Prostate gland (tissue), 2 donors: ENCODE data around the gene RAPSN.

Experiments
- POLR2A ChIP-seq: fragments of 450-650 bp; IDR thresholded peaks from one replicate; pipeline ENCODE4 v1.6.1; 2016; ENCODE audit warnings: antibody characterized with exemption, mild to moderate bottlenecking
- POLR2AphosphoS5 ChIP-seq: sonication (generic); formaldehyde crosslinking; IDR thresholded peaks from one replicate; pipeline ENCODE4 v1.6.1; 2017; ENCODE audit warnings: antibody characterized with exemption
- TF ChIP-seq, protein P1 (sequence below), 4 experiments: fragments of 200-600 bp in 2 of 4; fragments of 450-650 bp in 2 of 4; sonication (generic) in 2 of 4; IDR thresholded peaks; 1 replicate in 3 of 4; 2 replicates in 1 of 4; pipeline ENCODE4 v1.5.1; 2016 to 2019; ENCODE audit warnings: antibody characterized with exemption in 4 of 4, mild to moderate bottlenecking in 2 of 4, moderate library complexity in 2 of 4

DNA sequence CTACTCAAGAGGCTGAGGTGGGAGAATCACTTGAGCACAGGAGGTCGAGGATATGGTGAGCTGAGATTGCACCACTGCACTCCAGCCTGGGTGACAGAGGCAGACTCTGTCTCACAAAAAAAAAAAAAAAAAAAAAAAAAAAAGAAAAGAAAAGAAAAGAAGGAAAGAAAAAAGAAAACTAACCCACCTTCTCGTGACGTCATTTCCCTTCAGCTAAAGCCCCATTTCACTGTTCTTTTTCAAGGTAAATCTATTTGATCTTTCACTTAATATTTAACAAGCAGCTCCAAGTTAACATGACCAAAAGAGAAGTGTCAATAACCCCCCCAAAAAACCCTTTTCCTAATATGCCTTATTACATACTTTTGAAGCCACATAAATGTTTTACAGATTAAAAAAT, 5.1 kb downstream of the RAPSN start:
- TF ChIP-seq, protein P1, sequence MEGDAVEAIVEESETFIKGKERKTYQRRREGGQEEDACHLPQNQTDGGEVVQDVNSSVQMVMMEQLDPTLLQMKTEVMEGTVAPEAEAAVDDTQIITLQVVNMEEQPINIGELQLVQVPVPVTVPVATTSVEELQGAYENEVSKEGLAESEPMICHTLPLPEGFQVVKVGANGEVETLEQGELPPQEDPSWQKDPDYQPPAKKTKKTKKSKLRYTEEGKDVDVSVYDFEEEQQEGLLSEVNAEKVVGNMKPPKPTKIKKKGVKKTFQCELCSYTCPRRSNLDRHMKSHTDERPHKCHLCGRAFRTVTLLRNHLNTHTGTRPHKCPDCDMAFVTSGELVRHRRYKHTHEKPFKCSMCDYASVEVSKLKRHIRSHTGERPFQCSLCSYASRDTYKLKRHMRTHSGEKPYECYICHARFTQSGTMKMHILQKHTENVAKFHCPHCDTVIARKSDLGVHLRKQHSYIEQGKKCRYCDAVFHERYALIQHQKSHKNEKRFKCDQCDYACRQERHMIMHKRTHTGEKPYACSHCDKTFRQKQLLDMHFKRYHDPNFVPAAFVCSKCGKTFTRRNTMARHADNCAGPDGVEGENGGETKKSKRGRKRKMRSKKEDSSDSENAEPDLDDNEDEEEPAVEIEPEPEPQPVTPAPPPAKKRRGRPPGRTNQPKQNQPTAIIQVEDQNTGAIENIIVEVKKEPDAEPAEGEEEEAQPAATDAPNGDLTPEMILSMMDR (IDR thresholded peaks at IDR 0.05), result no peak
- TF ChIP-seq POLR2AphosphoS5 (no peak), POLR2A (no peak)
